Amniotic epithelial cell (primary cell): ENCODE measurements around the gene TNS1.

Experiments used
- DNase-seq: peaks from one replicate; pipeline ENCODE4 v3.0.0-alpha.2; 2010; ENCODE audit warnings: low read depth

The TNS1 gene

GRCh38 chr2:217830807-217831206 is 172.0 kb downstream of the TNS1 start:
- DNase-seq: no peak

- no peak for DNase-seq
Measured at GRCh38 chr2:217830061-217830460, 172.7 kb downstream of the TNS1 start.

GRCh38 chr2:217829420-217829819 is 173.4 kb downstream of the TNS1 start:
- no peak for DNase-seq

DNA sequence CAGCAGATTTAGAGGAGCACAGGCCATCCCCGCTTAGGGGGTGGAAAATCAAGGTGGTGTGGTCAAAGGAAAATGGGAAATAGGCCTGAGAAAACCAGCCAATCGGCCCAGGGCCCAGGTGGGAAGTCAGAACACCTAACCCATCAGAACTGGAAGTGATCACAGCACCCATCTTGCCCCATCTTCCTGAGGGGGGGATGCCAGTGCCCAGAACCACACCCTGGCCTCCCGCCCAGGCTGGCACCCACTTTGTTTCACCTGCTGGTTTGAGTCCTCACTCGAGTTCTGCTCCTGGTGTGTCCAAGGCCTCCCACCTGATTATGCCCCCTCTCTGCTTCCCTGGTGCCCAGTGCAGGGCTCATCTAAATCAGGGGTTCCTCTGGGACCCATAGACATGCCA is 174.5 kb downstream of the TNS1 start:
- no peak for DNase-seq

- DNase-seq: no peak
Measured at GRCh38 chr2:217827430-217828201, 175.2 kb downstream of the TNS1 start.

- no peak for DNase-seq
Measured at GRCh38 chr2:217826991-217827390, 175.8 kb downstream of the TNS1 start.

DNA sequence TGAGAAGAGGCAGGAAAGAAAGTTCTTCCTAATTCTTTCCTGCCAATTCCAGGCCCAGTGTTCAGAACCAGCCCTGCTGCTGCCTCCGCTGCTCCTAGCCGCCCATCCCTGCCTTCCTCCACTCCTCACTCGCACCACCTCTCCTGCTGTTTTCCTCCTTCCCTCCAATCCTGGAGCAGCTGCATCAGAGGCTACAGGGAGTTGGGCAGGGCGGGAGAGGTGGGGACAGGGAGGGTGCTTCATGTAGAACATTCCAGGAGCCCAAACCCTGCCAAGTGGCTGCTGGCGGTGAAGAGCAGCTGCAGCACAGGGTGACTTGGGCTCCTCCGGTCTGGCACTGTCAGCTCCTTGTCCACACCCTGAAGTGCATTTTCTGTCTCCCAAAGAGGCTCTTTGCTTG is 176.3 kb downstream of the TNS1 start:
- DNase-seq: no peak

DNA sequence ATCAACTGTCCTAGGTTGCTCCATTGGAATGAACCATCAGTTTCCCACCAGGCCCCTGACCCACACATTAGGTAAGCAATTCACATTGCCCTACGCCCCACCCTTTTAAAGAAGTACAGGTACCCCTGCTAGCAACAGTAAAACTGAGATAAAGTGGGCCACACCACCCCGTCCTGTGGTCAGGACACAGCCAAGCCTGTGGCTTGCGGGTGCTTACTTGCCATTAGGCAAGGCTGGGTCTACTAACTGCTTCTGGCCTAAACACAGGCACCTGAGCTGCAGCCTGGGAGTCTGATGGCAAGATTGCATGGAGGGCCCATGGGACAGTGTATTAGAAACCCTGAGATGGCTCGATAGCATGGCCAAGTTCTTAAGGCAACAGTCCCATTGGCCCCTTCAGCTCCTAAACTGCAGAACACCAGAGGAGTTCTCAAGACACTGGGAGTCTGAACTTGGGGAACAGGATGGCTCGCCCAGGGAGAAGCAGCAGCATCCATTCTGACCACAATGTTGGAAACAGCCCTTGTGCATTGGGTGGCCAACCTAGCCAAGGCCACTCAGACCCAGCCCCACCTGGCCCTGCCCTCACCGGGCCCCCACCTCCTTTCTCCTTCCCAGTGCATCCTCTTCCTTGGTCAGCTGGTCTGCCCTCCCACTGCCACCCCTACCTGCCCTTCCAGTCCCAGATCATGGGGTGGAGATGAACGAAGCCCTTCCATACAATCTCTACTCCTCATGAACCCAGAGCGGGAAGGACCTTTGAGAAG is 177.1 kb downstream of the TNS1 start:
- DNase-seq: no peak

GRCh38 chr2:217824223-217824622 is 178.6 kb downstream of the TNS1 start:
- no peak for DNase-seq

- no peak for DNase-seq
Measured at GRCh38 chr2:217823626-217824025, 179.2 kb downstream of the TNS1 start.

- peak; percentile 35 for DNase-seq
Measured at GRCh38 chr2:217822296-217823252, 180.2 kb downstream of the TNS1 start.

DNA sequence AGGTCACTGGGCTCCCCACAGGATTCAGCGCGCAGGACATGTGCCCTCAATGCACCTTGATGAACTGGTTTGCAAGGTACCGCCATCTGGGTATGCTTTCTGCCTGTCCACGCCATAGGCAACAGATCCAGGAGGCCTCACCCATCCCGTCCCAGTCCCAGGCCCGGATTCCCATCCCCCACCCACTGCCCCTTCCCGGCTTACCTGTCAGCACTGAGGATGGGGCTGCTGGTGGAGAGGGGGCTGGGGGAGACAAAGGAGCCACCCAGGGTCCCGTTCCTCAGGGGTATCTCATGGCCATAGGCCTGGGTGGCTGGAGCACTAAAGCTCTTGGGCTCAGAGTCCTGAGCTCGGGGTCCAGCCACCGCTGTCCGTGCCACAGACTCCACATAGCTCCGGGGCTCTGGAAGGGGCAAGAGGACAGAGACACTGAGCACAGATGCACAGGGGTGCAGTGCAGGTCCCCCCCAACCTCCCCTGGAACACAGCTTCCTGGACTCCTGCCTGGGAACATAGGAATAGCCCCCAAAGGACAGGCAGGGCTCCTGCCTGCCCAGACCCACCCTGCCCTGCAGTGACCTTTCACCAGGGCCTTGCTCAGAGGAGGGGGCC is 181.2 kb downstream of the TNS1 start:
- no peak for DNase-seq

DNA sequence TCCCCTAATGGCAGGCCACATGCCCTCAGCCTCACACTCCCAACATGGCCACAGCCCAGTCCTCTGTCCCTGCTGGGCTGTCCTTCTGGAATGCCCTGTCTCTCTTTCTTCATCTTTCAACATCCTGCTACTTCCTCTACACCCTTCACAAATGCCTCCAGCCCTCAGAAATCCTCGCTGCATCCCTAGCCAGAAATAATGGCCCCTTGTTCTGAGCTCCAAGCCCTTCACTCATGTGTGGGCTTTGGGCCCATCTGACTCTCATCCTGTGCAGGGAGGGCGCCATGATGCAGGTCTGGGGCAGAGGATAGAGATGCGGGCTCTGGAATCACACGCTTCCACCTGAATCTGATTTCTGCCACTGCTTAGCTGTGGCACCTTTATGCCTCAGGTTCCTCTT is 181.9 kb downstream of the TNS1 start:
- no peak for DNase-seq

DNA sequence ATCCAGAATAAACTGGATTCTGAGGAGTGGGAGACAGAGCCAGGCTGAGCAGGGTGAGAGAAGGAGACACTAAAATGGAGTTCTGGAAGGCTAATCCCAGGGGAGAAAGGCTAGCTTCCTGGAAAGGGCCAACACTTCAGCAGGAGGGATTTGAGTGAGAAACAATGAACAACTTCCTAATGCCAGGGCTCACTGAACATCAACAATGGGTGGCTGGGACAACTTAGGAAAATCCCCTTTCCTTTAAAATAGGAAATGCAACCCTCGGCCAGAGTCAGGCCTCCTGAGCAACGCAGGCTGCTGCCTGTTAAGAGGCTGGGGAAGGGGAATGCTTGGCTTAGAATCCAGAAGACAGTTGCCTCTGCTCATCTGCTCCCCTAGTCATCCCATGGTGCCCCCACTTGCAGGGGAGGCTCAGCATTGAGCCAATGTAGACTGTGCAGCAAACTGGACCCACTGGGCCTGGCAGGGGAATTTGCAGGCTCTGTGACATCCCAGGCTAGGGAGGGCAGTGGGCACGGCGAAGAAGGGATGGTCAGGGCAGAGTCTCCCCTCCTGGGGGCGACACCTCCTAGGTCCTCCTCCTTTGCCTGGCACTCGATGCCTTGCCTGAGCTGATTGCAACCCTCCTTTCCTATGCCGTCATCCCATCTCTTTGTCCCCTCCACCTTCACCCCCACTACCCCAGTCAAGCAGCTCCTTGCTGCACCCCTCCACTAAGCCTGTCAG is 182.5 kb downstream of the TNS1 start:
- DNase-seq: no peak

GRCh38 chr2:217818293-217818850 is 184.4 kb downstream of the TNS1 start:
- no peak for DNase-seq

DNA sequence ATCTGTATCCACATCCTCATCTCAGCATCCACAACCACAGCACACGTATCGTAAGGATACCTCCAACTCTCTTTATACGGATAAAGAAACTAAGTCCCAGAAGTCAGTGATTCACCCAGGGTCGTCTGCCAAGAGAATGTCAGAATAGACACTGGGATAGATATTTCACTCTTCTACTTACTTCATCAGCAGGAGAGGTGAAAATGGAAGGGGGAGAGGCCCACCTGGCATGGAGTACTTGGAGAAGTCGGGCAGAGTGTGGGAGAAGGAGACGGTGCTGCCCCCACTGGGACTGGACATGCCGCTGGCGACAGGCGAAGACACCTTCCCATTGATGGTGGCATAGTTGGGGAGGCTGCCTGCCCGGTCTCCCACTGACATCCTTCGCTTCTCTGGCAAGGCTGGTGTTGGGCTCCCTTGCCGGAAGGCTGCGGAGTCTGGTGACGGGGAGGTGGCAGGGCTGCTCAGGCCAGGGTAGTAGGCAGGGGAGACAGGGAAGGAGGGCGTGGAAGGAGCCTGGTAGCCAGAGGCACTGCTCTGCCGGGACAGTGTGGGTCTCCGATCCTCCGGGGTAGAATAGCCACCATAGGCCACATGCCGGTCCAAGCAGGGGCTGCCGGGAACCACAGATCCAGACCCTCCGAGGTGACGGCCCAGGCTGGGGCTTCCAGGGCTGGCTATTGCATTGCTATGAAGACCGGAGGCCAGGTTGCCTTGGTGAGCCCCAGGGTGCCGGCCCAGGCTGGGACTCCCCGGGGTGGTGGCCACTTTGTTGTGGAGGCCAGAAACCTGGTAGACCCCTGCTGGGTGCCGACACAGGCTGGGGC is 185.1 kb downstream of the TNS1 start:
- DNase-seq: no peak

DNA sequence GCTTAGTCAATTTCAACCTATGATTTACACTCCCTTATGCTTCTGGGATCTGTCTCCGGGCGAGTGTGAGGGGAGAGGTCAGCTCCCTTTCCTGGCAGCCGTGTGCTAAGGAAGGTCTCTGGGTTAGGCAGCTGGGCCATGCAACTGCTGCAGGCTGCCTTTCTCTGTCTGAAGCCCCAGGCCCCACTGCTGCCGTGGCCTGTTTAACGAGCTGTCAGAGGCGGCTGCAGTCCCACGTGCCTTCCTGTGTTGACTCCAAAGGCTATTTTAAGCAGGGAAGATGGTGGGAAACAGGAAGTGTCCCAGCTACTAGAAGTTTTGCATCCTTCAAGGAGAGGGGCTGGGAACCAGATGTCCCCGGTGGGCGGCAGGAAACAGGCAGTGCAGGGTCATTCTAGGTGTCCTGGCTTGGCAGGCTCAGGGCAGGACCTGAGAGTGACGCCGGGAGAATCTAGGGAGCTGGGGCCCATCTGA is 186.4 kb downstream of the TNS1 start:
- DNase-seq: peak; percentile 15

GRCh38 chr2:217813828-217814227 is 189.0 kb downstream of the TNS1 start:
- DNase-seq: no peak

DNA sequence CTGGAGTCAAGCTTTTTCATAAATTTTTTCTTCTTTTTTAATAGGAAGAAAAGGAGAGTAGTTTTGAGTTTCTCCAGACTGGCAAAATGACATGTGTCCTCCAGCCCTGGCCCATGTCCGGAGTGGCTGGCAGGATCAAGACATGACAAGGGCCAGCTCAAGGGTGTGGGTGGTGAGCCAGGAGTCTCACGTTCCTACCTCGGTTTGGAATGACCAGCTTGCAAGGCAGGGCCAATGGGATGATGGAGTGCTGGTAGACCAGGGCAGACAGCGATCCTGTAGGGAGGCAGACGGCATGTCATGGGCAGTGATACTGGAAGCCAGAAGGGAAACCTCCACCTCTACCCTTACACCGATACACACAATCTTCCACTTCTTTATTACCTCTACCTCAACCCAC is 190.6 kb downstream of the TNS1 start:
- DNase-seq: no peak

DNA sequence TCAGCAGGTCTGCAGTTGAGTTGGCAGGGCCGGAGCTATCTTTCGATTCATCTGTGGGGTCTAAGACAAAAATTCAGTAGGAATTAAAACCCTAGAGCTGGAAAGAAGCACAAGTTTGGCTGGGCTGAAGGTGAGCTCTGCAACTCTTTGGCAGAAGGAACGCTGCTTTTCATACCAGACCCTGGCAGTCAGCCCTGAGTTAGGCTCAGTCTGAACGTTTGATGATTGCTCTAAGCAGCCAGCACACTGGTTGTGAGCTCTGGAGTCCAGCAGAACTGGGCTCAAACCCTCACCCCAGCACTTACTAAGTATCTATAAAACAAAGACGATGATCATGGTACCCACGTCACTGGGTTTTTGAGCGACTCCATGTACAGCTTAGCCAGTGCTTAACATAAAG is 192.5 kb downstream of the TNS1 start:
- DNase-seq: no peak
